GM18858 (cell line): Measurements from ENCODE around the gene FABP2.
"Not testable (repeated sequence)": the region's sequence is repeated elsewhere in the genome, so short reads cannot be mapped to it uniquely, and the experiment has no call there.

Source experiments
- ATAC-seq: cut with Tn5 transposase; IDR thresholded peaks from one replicate; pipeline ENCODE4 v1.9.1; 2021; ENCODE audit not compliant: unreplicated experiment

FABP2 gene

DNA sequence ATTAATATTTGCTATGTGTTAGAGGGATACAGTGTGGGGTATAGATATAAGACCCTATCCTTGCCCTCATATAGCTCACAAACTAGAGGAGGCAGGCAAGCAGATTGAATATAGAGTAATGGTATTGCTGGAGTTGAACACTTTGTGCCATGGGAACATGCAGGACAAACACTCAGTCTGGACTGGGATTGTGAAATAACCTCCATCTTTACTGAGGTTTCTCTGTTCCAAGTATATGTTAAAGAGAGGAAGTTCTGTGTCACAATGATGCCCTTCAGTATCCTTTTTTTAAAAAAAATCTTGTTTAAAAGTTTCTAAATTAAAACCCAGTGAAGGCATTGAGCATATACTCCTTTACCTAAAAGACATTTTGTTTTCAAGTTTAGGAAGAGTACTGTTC lies 8.7 kb downstream of the FABP2 start:
- ATAC-seq, result no peak

- no peak for ATAC-seq
Observed at GRCh38 chr4:119310826-119311225, 11.1 kb downstream of the FABP2 start.

DNA sequence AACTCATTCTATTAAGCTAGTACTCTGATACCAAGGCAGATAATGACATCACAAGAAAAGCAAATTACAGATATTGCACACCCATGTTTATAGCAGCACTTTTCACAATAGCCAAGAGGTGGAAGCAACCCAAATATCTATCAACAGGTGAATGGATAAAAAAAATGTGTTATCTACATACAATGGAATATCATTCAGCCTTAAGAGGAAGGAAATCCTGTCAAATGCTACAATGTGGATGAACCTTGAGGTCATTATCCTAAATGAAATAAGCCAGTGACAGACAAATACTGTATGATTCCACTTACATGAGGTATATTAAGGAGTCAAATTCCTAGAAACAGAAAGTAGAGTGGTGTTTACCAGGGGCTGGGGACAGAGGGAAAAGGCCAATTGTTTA lies 14.3 kb downstream of the FABP2 start:
- no peak for ATAC-seq

DNA sequence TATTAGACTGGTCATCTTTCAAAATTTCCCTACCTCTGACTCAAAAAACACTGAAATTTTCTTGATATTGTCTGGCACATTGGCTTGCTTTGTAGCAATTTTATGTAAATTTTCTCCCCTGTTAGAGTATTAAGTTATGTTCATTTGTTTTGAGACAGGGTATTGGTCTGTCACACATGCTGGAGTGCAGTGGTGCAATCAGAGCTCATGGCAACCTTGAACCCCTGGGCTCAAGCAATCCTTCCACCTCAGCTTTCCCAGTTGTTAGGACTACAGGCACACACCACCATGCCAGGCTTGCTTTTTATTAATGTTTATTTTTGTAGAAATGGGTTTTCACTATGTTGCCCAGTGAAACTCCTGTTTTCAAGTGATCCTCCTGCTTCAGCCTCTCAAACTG lies 17.5 kb downstream of the FABP2 start:
- no peak for ATAC-seq

DNA sequence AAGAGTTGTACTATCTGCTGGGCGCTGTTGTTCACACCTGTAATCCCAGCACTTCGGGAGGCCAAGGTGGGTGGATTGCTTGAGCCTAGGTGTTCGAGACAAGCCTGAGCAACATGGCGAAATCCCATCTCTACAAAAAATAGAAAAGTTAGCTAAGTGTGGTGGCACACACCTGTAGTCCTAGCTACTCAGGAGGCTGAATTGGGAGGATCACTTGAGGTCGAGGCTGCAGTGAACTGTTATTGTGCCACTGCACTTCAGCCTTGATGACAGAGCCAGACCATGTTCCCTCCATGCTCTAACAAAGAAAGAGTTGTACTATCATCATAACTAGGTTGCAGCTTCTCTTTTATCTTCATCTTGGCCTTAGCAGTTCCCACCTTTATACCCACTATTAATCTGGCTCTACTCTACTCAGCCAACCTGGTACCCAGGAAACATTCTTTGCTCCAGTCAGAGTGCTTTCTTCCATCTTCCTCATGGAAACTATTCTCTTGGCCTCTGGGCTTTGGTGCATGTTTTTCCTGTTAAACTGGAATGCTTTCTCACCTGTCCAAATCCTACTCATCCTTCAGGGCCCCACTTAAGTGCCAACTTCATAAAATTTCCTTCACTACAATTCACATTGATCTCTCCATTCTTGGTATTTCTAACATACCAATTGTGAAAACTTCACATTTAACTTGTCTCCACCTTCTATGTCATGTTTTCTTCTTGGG lies 18.2 kb downstream of the FABP2 start:
- ATAC-seq, result no peak

DNA sequence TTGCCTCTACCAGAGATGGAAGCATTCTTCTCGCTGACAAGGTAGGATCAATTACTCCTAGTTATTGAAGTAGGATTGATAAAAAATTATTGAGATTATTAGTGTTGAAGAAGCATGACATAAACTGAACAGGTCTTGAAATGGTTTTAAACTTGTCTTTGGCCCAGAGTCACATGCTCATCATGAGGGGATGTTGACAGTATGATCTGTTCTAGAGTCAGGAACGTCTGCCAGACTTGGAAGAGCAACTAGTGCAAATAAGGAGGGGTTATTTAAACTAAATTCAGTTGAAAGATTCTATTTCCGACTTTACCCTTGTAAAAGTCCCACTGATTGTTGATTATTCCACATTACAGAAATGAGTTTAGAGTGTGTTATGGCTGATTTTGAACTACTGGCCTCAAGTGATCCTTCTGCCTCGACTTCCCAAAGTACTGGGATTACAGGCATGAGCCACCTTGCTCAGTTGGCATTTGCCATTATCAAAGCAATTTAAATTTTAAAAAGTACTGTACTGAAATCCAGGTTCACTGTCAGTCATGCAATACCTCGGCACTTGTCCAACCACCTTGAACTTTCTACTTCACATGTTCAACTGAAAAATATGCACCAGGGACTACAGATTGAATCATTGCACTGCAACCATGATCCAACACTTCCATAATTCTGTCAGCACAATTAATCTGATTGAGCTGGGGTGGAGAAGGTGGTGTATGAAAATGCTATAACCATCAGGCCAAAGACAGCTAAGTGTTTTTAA lies 19.7 kb downstream of the FABP2 start:
- ATAC-seq, result no peak

DNA sequence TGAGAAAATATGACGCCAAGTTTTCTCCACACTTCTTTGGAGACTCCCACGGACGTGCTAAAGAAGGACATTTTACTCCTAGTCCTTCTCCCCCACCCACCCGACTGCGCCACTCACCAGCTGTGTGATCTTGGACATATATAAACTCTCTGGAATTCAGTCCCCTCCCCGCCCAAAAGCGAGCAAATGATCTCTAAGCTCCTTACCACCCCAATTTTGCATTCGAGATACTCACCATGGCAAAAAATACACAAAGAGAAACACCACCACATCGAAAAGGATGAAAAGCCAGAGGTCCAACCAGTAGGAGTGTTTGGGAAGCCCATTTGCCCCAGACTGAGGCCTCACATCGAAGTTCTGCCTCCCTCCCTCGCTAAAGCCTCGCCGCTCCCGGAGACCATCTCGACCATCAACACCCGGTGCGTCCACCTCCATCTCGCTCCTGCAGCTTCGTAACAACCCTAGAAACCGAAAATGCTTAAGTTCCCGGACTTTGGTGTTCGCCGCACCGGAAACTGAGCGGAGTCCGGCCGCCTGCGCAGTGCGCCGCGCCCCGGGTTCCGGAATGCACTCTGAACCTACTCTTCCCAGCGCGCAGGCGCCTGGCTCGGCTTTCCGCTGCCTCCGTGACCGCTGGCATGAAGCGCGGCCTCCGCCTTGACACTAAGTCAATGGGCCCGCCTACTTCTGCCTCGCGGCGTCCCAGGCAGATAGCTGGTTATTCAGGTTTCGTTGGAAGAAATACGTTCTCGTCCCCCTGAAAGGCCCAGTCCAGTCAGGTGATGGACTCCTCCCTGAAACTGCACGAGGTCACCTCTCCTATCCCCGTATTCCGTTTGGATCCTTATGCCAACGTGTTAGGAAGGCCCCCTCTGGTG lies 21.6 kb downstream of the FABP2 start:
- peak; percentile 95 for ATAC-seq

DNA sequence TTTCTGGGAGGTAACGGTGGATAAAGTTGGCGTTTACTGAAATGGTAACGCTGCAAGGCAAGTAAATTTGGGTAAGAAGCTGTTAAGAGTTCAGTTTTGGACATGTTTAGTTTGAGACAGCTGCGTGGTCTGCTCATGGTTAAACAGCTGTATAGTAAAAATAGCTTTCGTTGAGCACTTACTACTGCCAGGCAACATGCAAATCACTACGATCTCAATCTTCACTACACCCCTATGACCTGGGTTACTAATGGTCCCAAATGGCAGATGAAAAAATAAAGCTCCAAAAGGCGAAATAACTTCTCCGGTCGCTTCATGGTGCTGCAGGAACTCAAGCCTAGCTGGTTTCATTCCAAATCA lies 22.2 kb downstream of the FABP2 start:
- ATAC-seq, result peak; percentile 54

- ATAC-seq, result no peak
Observed at GRCh38 chr4:119299260-119299671, 22.7 kb downstream of the FABP2 start.

DNA sequence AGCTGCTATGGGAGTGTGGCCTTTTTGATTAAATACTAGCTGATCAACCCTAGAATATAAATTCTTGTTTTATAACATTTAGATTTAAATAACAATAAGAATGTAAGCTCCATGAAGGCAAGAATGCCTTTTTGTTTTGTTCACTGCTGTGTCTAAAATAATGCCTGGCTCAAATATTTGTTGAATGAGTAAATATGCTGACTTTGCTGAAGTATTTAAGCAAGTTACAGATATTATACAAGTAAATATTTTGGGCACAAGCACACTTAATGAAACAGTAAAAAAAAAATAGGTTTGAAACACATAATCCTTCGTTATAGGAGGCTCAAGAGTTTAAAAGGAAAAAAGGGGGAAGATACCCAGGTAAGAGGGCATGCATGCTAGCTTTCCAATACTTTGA lies 24.1 kb downstream of the FABP2 start:
- no peak for ATAC-seq

DNA sequence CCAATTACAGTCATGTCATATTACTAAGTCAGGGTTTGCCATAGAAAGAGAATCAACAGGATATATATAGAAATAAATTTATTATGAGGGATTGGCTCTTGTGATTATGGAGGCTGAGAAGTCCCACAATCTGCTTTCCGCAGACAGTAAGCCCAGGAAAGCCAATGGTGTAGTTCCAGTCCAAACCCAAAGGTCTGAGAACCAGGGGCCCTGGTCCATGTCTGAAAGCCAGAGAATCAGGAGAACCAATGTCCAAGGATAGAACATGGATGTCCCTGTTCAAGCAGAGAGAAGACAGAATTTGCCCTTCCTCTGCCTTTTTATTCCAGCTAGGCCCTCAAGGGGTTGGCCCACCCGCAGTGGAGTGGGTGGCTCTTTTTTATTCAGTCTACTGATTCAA lies 25.6 kb downstream of the FABP2 start:
- ATAC-seq, result no peak

- ATAC-seq, result no peak
Observed at GRCh38 chr4:119290598-119290997, 31.3 kb downstream of the FABP2 start.

DNA sequence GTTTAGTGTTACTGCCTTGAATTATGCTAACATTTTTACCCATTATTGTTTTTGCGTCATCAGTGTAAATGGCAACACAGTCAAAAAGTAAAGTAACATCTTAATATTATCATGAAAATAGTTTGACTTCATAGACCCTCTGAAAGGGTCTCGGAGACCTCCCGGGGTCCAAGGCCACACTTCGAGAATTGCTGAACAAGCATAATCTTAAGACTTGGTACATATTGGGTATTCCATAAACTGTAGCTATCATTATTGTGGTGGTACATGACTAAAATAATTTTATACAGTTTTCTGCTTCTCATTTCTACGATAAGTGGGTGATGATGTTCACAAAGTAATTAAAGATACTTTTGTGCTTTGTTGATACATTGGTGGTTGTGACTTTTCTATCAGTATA lies 32.6 kb downstream of the FABP2 start:
- no peak for ATAC-seq

GRCh38 chr4:119286377-119287002 lies 35.4 kb downstream of the FABP2 start:
- ATAC-seq, result no peak

GRCh38 chr4:119284876-119285780 lies 36.8 kb downstream of the FABP2 start:
- peak; percentile 69 for ATAC-seq

GRCh38 chr4:119281393-119281792 lies 40.5 kb downstream of the FABP2 start:
- ATAC-seq, result no peak

- not testable (repeated sequence) for ATAC-seq
Observed at GRCh38 chr4:119279945-119280344, 42.0 kb downstream of the FABP2 start.

- not testable (repeated sequence) for ATAC-seq
Observed at GRCh38 chr4:119279541-119279940, 42.4 kb downstream of the FABP2 start.

DNA sequence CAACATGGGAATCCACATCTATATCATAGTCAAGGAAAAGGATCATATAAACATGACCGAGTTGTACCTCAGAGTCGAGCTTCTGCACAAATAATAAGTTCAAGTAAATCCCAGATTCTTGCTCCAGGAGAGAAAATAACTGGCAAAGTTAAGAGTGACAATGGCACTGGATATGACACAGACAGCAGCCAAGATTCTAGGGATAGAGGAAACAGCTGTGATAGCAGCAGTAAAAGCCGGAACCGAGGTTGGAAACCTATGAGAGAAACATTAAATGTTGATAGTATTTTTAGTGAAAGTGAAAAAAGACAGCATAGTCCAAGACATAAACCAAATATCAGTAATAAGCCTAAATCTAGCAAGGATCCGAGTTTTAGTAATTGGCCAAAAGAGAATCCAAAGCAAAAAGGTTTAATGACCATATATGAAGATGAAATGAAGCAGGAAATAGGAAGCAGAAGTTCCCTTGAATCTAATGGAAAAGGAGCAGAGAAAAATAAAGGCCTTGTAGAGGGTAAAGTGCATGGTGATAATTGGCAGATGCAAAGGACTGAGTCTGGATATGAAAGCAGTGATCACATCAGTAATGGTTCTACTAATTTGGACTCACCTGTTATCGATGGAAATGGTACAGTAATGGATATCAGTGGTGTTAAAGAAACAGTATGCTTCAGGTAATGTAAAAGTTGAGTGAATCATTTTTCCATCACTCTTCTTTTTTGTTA lies 50.4 kb downstream of the FABP2 start:
- no peak for ATAC-seq

DNA sequence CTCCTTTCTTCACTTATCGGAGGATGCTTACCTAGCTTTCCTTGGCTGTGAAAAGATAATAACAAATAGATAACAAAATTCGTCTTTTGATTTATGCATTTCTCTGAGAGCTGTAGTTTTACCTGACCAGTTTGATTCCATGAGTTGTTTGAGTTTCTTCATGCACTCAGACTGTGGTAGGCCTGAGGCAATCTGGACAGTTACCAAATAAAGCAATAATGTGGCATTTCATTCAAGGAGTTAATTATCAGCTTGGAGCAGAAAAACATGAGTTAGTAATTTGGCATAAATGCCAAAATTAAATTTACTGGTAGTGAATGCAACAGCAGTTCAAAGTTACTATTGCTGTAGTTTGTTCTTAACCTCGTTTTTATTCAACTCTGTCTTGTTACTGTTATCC lies 53.5 kb downstream of the FABP2 start:
- no peak for ATAC-seq
